HG03575 (cell line): ENCODE results near the gene POLDIP2.

Experiments used
- ATAC-seq: cut with Tn5 transposase; IDR thresholded peaks from one replicate; pipeline ENCODE4 v1.9.1; 2021; ENCODE audit not compliant: unreplicated experiment, insufficient number of reproducible peaks, low FRiP score; ENCODE audit errors: extremely low read depth

POLDIP2 gene

DNA sequence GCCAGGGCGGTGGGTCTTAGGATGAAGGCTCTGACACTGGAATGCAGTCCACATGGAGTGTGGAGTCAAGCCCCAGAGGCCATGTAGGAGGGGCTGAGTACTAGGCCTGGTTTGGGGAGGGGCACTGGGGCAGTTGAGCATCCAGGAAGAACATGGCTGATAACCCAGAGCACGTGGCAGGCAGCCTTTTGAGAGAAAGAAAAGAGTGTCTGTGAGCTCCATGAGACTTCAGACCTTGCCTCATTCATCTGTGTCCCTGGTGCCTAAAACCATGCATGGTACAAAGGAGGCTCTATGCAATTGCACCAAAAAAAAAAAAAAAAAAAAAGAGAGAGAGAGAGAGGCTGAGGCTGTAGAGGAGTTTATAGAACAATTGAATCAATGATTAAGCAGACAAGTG lies 34.1 kb upstream of the POLDIP2 start:
- ATAC-seq = no peak

GRCh38 chr17:28390984-28391383 lies 33.7 kb upstream of the POLDIP2 start:
- ATAC-seq = no peak

DNA sequence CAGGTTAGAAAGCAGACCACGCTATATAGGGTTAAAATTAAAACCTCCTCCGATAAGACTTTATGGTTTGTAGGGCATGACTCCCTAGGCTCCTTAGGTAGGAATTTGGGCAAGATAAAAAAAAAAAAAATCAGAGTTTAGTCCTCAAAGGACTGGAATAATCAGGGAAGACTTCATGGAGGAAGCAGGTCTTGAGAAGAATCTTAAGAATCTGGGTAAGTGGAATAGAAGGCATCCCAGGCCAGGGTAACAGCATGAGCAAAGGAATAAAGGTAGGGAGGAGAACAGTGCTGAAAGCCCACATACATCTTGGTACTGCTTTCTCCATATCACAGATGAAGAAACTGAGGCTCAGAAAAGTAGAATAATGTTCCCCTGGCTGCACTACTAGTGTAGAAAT lies 33.2 kb upstream of the POLDIP2 start:
- ATAC-seq = no peak

GRCh38 chr17:28390141-28390540 lies 32.8 kb upstream of the POLDIP2 start:
- ATAC-seq = no peak

- ATAC-seq = no peak
These were observed 30.8 kb upstream of the POLDIP2 start for GRCh38 chr17:28388106-28388505.

- no peak for ATAC-seq
These were observed 29.1 kb upstream of the POLDIP2 start for GRCh38 chr17:28386391-28386790.

DNA sequence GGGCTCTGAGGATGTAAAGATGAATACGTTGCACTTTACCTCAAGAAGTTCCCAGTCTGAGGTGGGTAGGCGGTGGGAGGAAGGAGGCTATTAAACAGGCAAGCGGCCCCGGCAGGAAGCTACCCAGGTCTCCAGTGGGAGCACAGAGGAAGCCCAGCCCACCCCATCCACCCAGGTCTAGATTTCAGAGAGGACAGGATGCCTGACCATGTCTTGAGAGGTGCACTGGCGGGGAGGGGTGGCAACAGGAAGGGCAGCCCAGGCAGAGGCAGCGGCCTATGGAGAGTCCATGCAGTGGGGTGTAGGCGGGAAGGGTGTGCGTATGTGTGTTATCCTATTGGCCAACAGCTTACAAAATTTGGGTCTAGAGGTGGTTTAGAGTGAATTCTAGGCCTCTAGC lies 28.1 kb upstream of the POLDIP2 start:
- ATAC-seq = no peak

DNA sequence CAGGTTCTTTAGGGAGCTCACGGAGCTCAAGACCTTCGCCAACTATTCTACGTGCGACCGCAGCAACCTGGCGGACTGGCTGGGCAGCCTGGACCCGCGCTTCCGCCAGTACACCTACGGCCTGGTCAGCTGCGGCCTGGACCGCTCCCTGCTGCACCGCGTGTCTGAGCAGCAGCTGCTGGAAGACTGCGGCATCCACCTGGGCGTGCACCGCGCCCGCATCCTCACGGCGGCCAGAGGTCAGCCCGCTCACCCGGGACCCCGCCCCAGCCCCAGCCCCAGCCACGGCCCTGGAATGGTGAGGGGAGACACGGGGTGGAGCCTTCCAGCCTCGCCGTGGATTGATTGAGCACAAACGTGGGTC lies 27.7 kb upstream of the POLDIP2 start:
- no peak for ATAC-seq

GRCh38 chr17:28384281-28385036 lies 27.1 kb upstream of the POLDIP2 start:
- no peak for ATAC-seq

DNA sequence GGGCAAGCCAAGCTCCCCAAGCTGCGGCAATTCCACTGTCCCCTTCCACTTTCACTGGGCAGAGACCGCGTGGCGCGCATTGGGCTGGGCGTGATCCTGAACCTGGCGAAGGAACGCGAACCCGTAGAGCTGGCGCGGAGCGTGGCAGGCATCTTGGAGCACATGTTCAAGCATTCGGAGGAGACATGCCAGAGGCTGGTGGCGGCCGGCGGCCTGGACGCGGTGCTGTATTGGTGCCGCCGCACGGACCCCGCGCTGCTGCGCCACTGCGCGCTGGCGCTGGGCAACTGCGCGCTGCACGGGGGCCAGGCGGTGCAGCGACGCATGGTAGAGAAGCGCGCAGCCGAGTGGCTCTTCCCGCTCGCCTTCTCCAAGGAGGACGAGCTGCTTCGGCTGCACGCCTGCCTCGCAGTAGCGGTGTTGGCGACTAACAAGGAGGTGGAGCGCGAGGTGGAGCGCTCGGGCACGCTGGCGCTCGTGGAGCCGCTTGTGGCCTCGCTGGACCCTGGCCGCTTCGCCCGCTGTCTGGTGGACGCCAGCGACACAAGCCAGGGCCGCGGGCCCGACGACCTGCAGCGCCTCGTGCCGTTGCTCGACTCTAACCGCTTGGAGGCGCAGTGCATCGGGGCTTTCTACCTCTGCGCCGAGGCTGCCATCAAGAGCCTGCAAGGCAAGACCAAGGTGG lies 24.0 kb upstream of the POLDIP2 start:
- ATAC-seq = no peak

DNA sequence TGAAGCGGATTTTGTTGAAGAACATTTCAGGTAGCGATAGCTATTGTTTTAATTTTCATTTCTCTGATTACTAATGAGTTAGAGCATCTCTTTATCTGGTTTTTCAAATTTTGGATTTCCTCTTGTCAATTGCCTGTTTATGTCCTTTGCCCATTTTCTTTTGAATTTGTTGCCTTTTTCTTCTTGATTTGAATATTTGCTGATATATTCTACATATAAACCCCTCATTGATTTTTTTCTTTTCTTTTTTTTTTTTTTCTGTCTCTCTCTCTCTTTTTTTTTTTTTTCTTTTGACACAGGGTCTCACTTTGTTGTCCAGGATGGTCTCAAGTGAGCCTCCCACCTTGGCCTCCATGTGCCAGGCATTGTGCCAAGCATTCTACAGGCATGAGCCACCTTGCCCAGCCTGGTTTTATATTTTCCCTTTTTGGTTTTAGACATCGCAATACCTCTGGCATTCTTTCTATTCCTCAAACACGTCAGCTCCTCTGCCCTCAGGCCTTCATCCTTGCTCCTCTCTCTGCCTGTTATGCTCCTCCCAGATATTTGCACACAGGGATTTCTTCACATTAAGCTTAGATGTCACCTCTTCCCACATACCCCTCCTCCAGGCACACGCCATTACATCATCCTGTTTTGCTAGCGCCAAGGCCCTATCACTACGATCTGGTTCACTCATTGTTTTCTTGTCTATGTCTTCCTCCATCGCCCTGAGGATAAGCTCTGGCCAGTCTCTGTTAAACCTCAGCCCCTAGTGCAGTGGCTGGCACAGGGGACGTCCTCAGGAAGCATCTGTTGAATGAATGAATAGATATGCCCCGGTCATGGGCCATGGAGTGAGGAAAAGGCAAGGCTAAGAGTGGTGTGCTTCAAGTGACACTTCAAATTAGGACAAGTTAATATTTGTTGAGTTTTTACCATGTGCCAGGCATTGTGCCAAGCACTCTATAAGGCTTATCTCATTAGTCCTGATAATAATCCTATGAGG lies 22.8 kb upstream of the POLDIP2 start:
- no peak for ATAC-seq

DNA sequence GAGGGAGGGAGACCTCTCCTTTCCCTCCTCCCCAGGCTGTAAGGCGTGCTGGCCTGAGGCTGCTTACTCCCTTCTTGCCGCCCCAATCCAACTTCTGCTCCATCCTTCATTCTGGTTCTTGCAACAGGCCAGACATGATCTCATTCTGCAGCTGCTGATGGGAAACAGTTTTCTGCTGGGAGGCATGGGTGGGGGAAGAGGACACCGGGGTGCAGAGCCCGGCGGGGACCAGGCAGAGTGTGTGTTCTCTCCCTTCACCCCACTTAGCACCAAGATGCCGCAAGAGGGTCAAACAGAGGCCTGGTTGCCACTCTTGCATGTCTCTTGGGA lies 15.6 kb upstream of the POLDIP2 start:
- ATAC-seq = no peak

DNA sequence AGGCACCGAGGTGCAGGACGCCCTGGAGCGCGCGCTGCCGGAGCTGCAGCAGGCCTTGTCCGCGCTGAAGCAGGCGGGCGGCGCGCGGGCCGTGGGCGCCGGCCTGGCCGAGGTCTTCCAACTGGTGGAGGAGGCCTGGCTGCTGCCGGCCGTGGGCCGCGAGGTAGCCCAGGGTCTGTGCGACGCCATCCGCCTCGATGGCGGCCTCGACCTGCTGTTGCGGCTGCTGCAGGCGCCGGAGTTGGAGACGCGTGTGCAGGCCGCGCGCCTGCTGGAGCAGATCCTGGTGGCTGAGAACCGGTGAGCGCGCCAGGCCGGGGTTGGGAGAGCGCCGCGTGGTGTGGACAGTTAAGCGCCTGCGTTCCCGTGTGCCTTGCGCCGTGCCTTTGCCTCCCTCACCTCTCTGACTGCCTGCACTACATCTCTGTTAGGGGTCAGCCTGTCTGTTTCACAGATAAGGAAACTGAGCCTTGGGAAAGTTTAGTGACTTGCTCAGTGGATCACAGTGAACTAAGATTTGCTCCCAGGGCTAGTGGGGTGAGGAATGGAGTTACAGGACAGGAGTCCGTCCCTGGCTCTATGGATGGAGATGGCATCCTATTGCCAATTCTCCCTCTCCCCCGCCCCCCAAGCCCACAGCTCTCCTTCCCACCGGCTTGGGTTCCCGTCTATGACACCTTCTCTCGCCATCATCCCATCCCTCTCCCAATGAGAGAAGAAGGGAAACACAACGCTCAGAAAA lies 15.0 kb upstream of the POLDIP2 start:
- ATAC-seq = no peak

DNA sequence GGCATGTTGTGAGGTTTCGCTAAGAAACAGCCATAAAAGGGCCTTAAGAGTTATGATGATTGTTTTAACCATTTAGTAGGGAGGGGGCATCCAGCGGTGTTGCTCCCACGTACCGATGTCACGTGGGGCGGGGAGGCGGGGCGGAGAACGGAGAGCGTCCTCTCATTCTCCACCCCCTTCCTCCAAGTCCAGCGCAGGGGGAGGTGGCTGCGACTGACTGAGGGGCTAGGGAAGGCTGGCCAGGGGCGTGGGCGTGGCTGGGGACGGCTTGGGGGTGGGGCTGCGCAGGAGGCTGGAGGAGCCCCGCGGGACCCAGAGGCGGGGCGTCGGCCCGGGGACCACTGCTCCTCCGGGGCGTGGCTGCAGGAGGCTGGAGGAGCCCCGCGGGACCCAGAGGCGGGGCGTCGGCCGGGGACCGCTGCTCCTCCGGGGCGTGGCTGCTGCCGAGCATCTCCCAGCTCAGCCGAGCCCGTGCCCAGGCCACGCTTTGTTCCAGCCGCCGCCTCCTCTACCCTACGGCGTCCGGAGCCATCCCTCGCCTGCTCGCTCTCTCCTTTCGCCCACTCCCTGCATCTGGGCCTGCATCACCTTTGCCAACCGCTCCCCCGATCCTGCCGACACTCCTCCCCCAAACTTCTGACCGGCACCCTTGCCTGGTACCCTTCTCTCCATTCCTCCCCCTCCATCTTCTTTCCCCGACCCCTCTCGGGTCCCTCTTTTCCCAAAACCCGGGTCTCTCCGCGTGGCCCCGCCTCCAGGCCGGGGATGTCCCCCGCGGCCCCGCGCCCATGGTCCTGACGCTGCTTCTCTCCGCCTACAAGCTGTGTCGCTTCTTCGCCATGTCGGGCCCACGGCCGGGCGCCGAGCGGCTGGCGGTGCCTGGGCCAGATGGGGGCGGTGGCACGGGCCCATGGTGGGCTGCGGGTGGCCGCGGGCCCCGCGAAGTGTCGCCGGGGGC lies 14.2 kb upstream of the POLDIP2 start, which contains the start of gene SARM1:
Gene SARM1, plus strand, starts transcription at position 450 of the 958 bp plus-strand sequence. Its CDS starts 339 bp downstream, at position 789.
- no peak for ATAC-seq

- no peak for ATAC-seq
These were observed 13.4 kb upstream of the POLDIP2 start for GRCh38 chr17:28370744-28371103.

GRCh38 chr17:28370035-28370743 lies 12.9 kb upstream of the POLDIP2 start, which contains the start of gene VTN:
VTN (minus strand) TSS chr17:28370307; CDS start chr17:28370203, 104 bp downstream.
- ATAC-seq = no peak

- no peak for ATAC-seq
These were observed 12.3 kb upstream of the POLDIP2 start for GRCh38 chr17:28369684-28370034.
